8988T (cell line): ENCODE results near the gene CORO7.
A peak's percentile ranks its signal among the peaks of the same experiment; 100 is the strongest.
"Not testable (repeated sequence)": the region's sequence is repeated elsewhere in the genome, so short reads cannot be mapped to it uniquely, and the experiment has no call there.

Source experiments
- DNase-seq: peaks from one replicate; pipeline ENCODE4 v3.0.0; 2011

CORO7 gene

GRCh38 chr16:4350787-4351659 is 65.4 kb downstream of the CORO7 start, which contains the start of gene PAM16:
Gene PAM16, minus strand, starts transcription at chr16:4351321. Its CDS starts 87 bp downstream, at chr16:4351234.
- DNase-seq = peak; percentile 80

GRCh38 chr16:4350365-4350786 is 66.0 kb downstream of the CORO7 start:
- DNase-seq = no peak

GRCh38 chr16:4349332-4349731 is 67.1 kb downstream of the CORO7 start:
- DNase-seq = no peak

GRCh38 chr16:4347765-4348509 is 68.5 kb downstream of the CORO7 start:
- no peak for DNase-seq

GRCh38 chr16:4347010-4347409 is 69.4 kb downstream of the CORO7 start:
- DNase-seq = no peak

GRCh38 chr16:4345836-4346781 is 70.3 kb downstream of the CORO7 start:
- no peak for DNase-seq

GRCh38 chr16:4344983-4345835 is 71.2 kb downstream of the CORO7 start:
- no peak for DNase-seq

- not testable (repeated sequence) for DNase-seq
Observed at GRCh38 chr16:4344300-4344982, 72.0 kb downstream of the CORO7 start.

GRCh38 chr16:4342866-4343744 is 73.3 kb downstream of the CORO7 start:
- no peak for DNase-seq

- DNase-seq = no peak
Observed at GRCh38 chr16:4341250-4341649, 75.1 kb downstream of the CORO7 start.

- no peak for DNase-seq
Observed at GRCh38 chr16:4340443-4340842, 76.0 kb downstream of the CORO7 start.

- DNase-seq = no peak
Observed at GRCh38 chr16:4339909-4340308, 76.5 kb downstream of the CORO7 start.

GRCh38 chr16:4339455-4339854 is 76.9 kb downstream of the CORO7 start:
- no peak for DNase-seq

GRCh38 chr16:4338712-4339299 is 77.6 kb downstream of the CORO7 start:
- no peak for DNase-seq

- no peak for DNase-seq
Observed at GRCh38 chr16:4338125-4338582, 78.2 kb downstream of the CORO7 start.

GRCh38 chr16:4337540-4338088 is 78.8 kb downstream of the CORO7 start:
- DNase-seq = no peak

GRCh38 chr16:4336701-4337539 is 79.5 kb downstream of the CORO7 start:
- DNase-seq = no peak
